ENCODE measurements around the gene P2RX2. TPM values are rescaled to one million over a fixed set of nuclear protein-coding genes. Genes with fewer than 3 reads are reported as not detected.

P2RX2 gene
- total and polyA plus RNA-seq, 2 experiments from 2014 or later: 1.1 to 1.7 TPM

GRCh38 chr12:132620113-132620898 lies 1.7 kb downstream of the P2RX2 start:
- DNase-seq (ENCODE audit: low spot score) (no peak), ATAC-seq (no peak; the same call in 2 of the 3 replicates)
- no peak overlapping the region for H3K27ac ChIP-seq (ENCODE audit: low read depth)
- H3K79me2 ChIP-seq (replicated peaks; ENCODE audit: insufficient read depth): no peaks in the 10 kb centered on the region
- H3K27me3 Mint-ChIP-seq (ENCODE audit: insufficient read depth, low read depth, poor library complexity): peaks cover 48% of the 10 kb centered on the region
- peaks cover 47% of the 10 kb centered on the region for H3K27me3 ChIP-seq (ENCODE audit: insufficient read depth)
- 0 out of 2 replicates have a peak, but pooled peaks cover 6% of the 10 kb centered on the region for H4K20me1 ChIP-seq (replicated peaks; ENCODE audit: insufficient read depth)
- no peaks in the 10 kb centered on the region for H3K36me3 ChIP-seq (ENCODE audit: insufficient read depth)
- H3K4me1 Mint-ChIP-seq: peaks cover 14% of the 10 kb centered on the region
- no peak overlapping the region for H3K4me3 ChIP-seq
- H3K9me2 ChIP-seq (ENCODE audit: insufficient read depth): no peaks in the 10 kb centered on the region
- H3K4me1 ChIP-seq (ENCODE audit: insufficient read depth): peaks cover 6% of the 10 kb centered on the region; the same call in 1 of the 2 replicates
- H3K4me3 Mint-ChIP-seq: no peak overlapping the region
- 0 out of 2 replicates have a peak, but pooled peaks cover 3% of the 10 kb centered on the region for H3F3A ChIP-seq (replicated peaks; ENCODE audit: low read depth)
- H3K36me3 Mint-ChIP-seq (ENCODE audit: low read depth): peaks cover 21% of the 10 kb centered on the region
- H3K27ac Mint-ChIP-seq: no peak overlapping the region
- TF ChIP-seq, protein P1, sequence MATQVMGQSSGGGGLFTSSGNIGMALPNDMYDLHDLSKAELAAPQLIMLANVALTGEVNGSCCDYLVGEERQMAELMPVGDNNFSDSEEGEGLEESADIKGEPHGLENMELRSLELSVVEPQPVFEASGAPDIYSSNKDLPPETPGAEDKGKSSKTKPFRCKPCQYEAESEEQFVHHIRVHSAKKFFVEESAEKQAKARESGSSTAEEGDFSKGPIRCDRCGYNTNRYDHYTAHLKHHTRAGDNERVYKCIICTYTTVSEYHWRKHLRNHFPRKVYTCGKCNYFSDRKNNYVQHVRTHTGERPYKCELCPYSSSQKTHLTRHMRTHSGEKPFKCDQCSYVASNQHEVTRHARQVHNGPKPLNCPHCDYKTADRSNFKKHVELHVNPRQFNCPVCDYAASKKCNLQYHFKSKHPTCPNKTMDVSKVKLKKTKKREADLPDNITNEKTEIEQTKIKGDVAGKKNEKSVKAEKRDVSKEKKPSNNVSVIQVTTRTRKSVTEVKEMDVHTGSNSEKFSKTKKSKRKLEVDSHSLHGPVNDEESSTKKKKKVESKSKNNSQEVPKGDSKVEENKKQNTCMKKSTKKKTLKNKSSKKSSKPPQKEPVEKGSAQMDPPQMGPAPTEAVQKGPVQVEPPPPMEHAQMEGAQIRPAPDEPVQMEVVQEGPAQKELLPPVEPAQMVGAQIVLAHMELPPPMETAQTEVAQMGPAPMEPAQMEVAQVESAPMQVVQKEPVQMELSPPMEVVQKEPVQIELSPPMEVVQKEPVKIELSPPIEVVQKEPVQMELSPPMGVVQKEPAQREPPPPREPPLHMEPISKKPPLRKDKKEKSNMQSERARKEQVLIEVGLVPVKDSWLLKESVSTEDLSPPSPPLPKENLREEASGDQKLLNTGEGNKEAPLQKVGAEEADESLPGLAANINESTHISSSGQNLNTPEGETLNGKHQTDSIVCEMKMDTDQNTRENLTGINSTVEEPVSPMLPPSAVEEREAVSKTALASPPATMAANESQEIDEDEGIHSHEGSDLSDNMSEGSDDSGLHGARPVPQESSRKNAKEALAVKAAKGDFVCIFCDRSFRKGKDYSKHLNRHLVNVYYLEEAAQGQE (IDR thresholded peaks at IDR 0.05; ENCODE audit: unreplicated experiment): no peak
- TF ChIP-seq, protein P2, sequence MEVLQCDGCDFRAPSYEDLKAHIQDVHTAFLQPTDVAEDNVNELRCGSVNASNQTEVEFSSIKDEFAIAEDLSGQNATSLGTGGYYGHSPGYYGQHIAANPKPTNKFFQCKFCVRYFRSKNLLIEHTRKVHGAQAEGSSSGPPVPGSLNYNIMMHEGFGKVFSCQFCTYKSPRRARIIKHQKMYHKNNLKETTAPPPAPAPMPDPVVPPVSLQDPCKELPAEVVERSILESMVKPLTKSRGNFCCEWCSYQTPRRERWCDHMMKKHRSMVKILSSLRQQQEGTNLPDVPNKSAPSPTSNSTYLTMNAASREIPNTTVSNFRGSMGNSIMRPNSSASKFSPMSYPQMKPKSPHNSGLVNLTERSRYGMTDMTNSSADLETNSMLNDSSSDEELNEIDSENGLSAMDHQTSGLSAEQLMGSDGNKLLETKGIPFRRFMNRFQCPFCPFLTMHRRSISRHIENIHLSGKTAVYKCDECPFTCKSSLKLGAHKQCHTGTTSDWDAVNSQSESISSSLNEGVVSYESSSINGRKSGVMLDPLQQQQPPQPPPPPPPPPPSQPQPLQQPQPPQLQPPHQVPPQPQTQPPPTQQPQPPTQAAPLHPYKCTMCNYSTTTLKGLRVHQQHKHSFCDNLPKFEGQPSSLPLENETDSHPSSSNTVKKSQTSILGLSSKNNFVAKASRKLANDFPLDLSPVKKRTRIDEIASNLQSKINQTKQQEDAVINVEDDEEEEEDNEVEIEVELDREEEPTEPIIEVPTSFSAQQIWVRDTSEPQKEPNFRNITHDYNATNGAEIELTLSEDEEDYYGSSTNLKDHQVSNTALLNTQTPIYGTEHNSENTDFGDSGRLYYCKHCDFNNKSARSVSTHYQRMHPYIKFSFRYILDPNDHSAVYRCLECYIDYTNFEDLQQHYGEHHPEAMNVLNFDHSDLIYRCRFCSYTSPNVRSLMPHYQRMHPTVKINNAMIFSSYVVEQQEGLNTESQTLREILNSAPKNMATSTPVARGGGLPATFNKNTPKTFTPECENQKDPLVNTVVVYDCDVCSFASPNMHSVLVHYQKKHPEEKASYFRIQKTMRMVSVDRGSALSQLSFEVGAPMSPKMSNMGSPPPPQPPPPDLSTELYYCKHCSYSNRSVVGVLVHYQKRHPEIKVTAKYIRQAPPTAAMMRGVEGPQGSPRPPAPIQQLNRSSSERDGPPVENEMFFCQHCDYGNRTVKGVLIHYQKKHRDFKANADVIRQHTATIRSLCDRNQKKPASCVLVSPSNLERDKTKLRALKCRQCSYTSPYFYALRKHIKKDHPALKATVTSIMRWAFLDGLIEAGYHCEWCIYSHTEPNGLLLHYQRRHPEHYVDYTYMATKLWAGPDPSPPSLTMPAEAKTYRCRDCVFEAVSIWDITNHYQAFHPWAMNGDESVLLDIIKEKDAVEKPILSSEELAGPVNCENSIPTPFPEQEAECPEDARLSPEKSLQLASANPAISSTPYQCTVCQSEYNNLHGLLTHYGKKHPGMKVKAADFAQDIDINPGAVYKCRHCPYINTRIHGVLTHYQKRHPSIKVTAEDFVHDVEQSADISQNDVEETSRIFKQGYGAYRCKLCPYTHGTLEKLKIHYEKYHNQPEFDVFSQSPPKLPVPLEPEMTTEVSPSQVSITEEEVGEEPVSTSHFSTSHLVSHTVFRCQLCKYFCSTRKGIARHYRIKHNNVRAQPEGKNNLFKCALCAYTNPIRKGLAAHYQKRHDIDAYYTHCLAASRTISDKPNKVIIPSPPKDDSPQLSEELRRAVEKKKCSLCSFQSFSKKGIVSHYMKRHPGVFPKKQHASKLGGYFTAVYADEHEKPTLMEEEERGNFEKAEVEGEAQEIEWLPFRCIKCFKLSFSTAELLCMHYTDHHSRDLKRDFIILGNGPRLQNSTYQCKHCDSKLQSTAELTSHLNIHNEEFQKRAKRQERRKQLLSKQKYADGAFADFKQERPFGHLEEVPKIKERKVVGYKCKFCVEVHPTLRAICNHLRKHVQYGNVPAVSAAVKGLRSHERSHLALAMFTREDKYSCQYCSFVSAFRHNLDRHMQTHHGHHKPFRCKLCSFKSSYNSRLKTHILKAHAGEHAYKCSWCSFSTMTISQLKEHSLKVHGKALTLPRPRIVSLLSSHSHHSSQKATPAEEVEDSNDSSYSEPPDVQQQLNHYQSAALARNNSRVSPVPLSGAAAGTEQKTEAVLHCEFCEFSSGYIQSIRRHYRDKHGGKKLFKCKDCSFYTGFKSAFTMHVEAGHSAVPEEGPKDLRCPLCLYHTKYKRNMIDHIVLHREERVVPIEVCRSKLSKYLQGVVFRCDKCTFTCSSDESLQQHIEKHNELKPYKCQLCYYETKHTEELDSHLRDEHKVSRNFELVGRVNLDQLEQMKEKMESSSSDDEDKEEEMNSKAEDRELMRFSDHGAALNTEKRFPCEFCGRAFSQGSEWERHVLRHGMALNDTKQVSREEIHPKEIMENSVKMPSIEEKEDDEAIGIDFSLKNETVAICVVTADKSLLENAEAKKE (CRISPR knock-in tag; IDR thresholded peaks at IDR 0.05): no peak
- TF ChIP-seq ZNF114 (CRISPR knock-in tag; IDR thresholded peaks at IDR 0.05) (no peak), STAT1 (IDR thresholded peaks at IDR 0.05; ENCODE audit: unreplicated experiment) (no peak), ETS1 (IDR thresholded peaks at IDR 0.05) (no peak), JUNB (IDR thresholded peaks at IDR 0.05; ENCODE audit: unreplicated experiment) (no peak), NANOG (IDR thresholded peaks at IDR 0.05; ENCODE audit: borderline replicate concordance) (no peak), ZNF331 (CRISPR knock-in tag; IDR thresholded peaks at IDR 0.05; ENCODE audit: low read depth) (no peak), EZH2phosphoT487 (IDR thresholded peaks at IDR 0.05; ENCODE audit: unreplicated experiment) (no peak), CREB1 (CRISPR knock-in tag; IDR thresholded peaks at IDR 0.05; ENCODE audit: low read depth) (no peak), POLR2AphosphoS5 (IDR thresholded peaks at IDR 0.05; ENCODE audit: low read depth) (no peak), EZH2 (IDR thresholded peaks at IDR 0.05; ENCODE audit: low read depth, unreplicated experiment) (no peak)
- TF ChIP-seq, protein P3, sequence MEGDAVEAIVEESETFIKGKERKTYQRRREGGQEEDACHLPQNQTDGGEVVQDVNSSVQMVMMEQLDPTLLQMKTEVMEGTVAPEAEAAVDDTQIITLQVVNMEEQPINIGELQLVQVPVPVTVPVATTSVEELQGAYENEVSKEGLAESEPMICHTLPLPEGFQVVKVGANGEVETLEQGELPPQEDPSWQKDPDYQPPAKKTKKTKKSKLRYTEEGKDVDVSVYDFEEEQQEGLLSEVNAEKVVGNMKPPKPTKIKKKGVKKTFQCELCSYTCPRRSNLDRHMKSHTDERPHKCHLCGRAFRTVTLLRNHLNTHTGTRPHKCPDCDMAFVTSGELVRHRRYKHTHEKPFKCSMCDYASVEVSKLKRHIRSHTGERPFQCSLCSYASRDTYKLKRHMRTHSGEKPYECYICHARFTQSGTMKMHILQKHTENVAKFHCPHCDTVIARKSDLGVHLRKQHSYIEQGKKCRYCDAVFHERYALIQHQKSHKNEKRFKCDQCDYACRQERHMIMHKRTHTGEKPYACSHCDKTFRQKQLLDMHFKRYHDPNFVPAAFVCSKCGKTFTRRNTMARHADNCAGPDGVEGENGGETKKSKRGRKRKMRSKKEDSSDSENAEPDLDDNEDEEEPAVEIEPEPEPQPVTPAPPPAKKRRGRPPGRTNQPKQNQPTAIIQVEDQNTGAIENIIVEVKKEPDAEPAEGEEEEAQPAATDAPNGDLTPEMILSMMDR (conservative IDR thresholded peaks at IDR 0.05; ENCODE audit: low read depth in 2 of 2): no peak
- H2AFZ ChIP-seq: no peak overlapping the region
- peaks cover 26% of the 10 kb centered on the region for H3K9me3 Mint-ChIP-seq
- no peak overlapping the region for H3K4me2 ChIP-seq
